Measurements from ENCODE around the gene AHCYL1. TPM values are rescaled to one million over a fixed set of nuclear protein-coding genes. Genes with fewer than 3 reads are reported as not detected.

AHCYL1 gene
- total and polyA plus RNA-seq, 2 of the 8 experiments (the other 6 are each of a cell fraction or from before 2014, with no cell fraction given): 64.5 to 95.9 TPM

DNA sequence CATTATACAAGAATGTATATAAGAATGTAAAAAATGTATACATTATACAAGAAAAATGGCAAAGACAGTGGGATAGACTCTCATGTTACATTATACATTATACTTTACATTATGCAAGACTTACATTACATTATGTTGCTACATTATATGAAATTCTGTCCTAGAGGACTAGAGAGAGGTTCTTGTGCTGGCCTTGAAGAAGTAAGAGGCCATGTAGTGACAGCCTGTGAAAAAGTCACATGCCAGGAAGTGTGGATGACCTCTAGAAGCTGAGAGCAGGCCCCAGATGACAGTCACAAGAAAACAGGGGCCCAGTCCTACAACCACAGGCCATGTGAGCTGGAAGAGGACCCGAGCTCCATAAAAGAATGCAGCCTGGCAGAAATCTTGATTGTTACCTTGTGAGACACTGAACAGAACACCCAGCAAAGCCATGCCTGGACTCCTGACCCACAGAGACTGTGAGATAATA lies 30.5 kb upstream of the AHCYL1 start (continued):
- TF ChIP-seq, protein P1, sequence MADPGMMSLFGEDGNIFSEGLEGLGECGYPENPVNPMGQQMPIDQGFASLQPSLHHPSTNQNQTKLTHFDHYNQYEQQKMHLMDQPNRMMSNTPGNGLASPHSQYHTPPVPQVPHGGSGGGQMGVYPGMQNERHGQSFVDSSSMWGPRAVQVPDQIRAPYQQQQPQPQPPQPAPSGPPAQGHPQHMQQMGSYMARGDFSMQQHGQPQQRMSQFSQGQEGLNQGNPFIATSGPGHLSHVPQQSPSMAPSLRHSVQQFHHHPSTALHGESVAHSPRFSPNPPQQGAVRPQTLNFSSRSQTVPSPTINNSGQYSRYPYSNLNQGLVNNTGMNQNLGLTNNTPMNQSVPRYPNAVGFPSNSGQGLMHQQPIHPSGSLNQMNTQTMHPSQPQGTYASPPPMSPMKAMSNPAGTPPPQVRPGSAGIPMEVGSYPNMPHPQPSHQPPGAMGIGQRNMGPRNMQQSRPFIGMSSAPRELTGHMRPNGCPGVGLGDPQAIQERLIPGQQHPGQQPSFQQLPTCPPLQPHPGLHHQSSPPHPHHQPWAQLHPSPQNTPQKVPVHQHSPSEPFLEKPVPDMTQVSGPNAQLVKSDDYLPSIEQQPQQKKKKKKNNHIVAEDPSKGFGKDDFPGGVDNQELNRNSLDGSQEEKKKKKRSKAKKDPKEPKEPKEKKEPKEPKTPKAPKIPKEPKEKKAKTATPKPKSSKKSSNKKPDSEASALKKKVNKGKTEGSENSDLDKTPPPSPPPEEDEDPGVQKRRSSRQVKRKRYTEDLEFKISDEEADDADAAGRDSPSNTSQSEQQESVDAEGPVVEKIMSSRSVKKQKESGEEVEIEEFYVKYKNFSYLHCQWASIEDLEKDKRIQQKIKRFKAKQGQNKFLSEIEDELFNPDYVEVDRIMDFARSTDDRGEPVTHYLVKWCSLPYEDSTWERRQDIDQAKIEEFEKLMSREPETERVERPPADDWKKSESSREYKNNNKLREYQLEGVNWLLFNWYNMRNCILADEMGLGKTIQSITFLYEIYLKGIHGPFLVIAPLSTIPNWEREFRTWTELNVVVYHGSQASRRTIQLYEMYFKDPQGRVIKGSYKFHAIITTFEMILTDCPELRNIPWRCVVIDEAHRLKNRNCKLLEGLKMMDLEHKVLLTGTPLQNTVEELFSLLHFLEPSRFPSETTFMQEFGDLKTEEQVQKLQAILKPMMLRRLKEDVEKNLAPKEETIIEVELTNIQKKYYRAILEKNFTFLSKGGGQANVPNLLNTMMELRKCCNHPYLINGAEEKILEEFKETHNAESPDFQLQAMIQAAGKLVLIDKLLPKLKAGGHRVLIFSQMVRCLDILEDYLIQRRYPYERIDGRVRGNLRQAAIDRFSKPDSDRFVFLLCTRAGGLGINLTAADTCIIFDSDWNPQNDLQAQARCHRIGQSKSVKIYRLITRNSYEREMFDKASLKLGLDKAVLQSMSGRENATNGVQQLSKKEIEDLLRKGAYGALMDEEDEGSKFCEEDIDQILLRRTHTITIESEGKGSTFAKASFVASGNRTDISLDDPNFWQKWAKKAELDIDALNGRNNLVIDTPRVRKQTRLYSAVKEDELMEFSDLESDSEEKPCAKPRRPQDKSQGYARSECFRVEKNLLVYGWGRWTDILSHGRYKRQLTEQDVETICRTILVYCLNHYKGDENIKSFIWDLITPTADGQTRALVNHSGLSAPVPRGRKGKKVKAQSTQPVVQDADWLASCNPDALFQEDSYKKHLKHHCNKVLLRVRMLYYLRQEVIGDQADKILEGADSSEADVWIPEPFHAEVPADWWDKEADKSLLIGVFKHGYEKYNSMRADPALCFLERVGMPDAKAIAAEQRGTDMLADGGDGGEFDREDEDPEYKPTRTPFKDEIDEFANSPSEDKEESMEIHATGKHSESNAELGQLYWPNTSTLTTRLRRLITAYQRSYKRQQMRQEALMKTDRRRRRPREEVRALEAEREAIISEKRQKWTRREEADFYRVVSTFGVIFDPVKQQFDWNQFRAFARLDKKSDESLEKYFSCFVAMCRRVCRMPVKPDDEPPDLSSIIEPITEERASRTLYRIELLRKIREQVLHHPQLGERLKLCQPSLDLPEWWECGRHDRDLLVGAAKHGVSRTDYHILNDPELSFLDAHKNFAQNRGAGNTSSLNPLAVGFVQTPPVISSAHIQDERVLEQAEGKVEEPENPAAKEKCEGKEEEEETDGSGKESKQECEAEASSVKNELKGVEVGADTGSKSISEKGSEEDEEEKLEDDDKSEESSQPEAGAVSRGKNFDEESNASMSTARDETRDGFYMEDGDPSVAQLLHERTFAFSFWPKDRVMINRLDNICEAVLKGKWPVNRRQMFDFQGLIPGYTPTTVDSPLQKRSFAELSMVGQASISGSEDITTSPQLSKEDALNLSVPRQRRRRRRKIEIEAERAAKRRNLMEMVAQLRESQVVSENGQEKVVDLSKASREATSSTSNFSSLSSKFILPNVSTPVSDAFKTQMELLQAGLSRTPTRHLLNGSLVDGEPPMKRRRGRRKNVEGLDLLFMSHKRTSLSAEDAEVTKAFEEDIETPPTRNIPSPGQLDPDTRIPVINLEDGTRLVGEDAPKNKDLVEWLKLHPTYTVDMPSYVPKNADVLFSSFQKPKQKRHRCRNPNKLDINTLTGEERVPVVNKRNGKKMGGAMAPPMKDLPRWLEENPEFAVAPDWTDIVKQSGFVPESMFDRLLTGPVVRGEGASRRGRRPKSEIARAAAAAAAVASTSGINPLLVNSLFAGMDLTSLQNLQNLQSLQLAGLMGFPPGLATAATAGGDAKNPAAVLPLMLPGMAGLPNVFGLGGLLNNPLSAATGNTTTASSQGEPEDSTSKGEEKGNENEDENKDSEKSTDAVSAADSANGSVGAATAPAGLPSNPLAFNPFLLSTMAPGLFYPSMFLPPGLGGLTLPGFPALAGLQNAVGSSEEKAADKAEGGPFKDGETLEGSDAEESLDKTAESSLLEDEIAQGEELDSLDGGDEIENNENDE (IDR thresholded peaks at IDR 0.05; ENCODE audit: insufficient replicate concordance, low read length): no peak
- TF ChIP-seq KDM1A (IDR thresholded peaks at IDR 0.05; ENCODE audit: borderline replicate concordance, low read length) (no peak), ZNF274 (IDR thresholded peaks at IDR 0.05; ENCODE audit: borderline replicate concordance, extremely low read depth, low read length) (no peak), POLR2AphosphoS5 (IDR thresholded peaks at IDR 0.05; ENCODE audit: low read depth, low read length) (no peak), FOSL1 (IDR thresholded peaks at IDR 0.05; ENCODE audit: insufficient read depth, low read depth, low read length) (no peak), RXRA (IDR thresholded peaks at IDR 0.05; ENCODE audit: insufficient read depth, low read depth, low read length) (no peak), CBX5 (IDR thresholded peaks at IDR 0.05; ENCODE audit: low read depth, low read length) (no peak), CHD1 (IDR thresholded peaks at IDR 0.05; ENCODE audit: low read depth, low read length) (no peak), ASH2L (IDR thresholded peaks at IDR 0.05; ENCODE audit: low read length) (no peak), CREB1 (IDR thresholded peaks at IDR 0.05) (no peak), SUZ12 (IDR thresholded peaks at IDR 0.05; ENCODE audit: low read length) (no peak)
- TF ChIP-seq, protein P2, sequence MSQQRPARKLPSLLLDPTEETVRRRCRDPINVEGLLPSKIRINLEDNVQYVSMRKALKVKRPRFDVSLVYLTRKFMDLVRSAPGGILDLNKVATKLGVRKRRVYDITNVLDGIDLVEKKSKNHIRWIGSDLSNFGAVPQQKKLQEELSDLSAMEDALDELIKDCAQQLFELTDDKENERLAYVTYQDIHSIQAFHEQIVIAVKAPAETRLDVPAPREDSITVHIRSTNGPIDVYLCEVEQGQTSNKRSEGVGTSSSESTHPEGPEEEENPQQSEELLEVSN (IDR thresholded peaks at IDR 0.05): no peak

Data from H1 (cell line).